Testis (tissue), 2 donors: Measurements from ENCODE around the gene ATRNL1.

Source experiments
- POLR2A ChIP-seq: fragments of 450-650 bp; IDR thresholded peaks from one replicate; pipeline ENCODE4 v1.6.1; 2017; ENCODE audit warnings: antibody characterized with exemption, mild to moderate bottlenecking, moderate library complexity
- TF ChIP-seq, protein P1 (sequence below), 3 experiments: fragments of 450-650 bp in 2 of 3; fragments of 200-600 bp in 1 of 3; sonication (generic) in 1 of 3; IDR thresholded peaks; one replicate each; pipeline ENCODE4 v1.5.1; 2016 to 2019; ENCODE audit warnings: antibody characterized with exemption in 3 of 3, mild to moderate bottlenecking in 2 of 3, moderate library complexity in 1 of 3

DNA sequence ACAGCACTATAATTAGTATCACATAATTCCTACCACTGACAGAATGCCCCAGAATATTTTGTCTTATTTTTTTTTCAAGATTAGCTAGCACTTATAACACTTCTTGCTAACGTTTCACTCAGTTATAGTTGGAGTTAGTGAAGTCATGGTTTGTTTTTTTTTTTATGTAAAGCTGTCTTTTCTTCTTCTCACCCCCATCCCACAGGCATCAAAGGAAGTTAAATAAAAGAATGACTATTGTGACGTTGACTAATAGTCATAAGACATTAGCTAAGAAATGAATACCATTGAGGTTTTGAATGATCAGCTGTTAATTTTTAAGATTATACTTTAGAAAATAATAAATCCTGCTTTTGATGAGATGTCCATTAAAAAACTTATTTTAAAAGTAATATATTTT lies 681.6 kb downstream of the ATRNL1 start:
- TF ChIP-seq, protein P1, sequence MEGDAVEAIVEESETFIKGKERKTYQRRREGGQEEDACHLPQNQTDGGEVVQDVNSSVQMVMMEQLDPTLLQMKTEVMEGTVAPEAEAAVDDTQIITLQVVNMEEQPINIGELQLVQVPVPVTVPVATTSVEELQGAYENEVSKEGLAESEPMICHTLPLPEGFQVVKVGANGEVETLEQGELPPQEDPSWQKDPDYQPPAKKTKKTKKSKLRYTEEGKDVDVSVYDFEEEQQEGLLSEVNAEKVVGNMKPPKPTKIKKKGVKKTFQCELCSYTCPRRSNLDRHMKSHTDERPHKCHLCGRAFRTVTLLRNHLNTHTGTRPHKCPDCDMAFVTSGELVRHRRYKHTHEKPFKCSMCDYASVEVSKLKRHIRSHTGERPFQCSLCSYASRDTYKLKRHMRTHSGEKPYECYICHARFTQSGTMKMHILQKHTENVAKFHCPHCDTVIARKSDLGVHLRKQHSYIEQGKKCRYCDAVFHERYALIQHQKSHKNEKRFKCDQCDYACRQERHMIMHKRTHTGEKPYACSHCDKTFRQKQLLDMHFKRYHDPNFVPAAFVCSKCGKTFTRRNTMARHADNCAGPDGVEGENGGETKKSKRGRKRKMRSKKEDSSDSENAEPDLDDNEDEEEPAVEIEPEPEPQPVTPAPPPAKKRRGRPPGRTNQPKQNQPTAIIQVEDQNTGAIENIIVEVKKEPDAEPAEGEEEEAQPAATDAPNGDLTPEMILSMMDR (IDR thresholded peaks at IDR 0.05): no peak
- TF ChIP-seq POLR2A: no peak
